Umbilical cord (tissue), 2 donors: ENCODE data around the gene NEGR1. TPM values are rescaled to one million over a fixed set of nuclear protein-coding genes. Genes with fewer than 3 reads are reported as not detected.
A peak's percentile ranks its signal among the peaks of the same experiment; 100 is the strongest.

ENCODE experiments used
- DNase-seq: peaks from one replicate; pipeline ENCODE4 v3.0.0-alpha.2; 2015; ENCODE audit warnings: low spot score
- total RNA-seq: library from RNA; depleted of rRNA; stranded (reverse); fragments of >200 nt; gene quantifications from one replicate; pipeline ENCODE4 v1.2.3, GENCODE V29; 2014; ENCODE audit warnings: low replicate concordance; ENCODE audit not compliant: insufficient read depth

NEGR1 gene
- total RNA-seq, 1 donor from 2014 or later: 49.1 TPM

- no peak for DNase-seq
Observed at GRCh38 chr1:71698186-71698585, 584.2 kb downstream of the NEGR1 start.

GRCh38 chr1:71695821-71696220 lies 586.5 kb downstream of the NEGR1 start:
- no peak for DNase-seq

- no peak for DNase-seq
Observed at GRCh38 chr1:71695084-71695483, 587.3 kb downstream of the NEGR1 start.

GRCh38 chr1:71693581-71693980 lies 588.8 kb downstream of the NEGR1 start:
- no peak for DNase-seq

GRCh38 chr1:71689635-71690034 lies 592.7 kb downstream of the NEGR1 start:
- DNase-seq: no peak

GRCh38 chr1:71687376-71687775 lies 595.0 kb downstream of the NEGR1 start:
- DNase-seq: no peak

- DNase-seq: no peak
Observed at GRCh38 chr1:71676979-71677925, 605.1 kb downstream of the NEGR1 start.

- no peak for DNase-seq
Observed at GRCh38 chr1:71668065-71668464, 614.3 kb downstream of the NEGR1 start.

GRCh38 chr1:71667216-71667615 lies 615.1 kb downstream of the NEGR1 start:
- no peak for DNase-seq

- DNase-seq: peak; percentile 20
Observed at GRCh38 chr1:71666609-71667008, 615.7 kb downstream of the NEGR1 start.

- no peak for DNase-seq
Observed at GRCh38 chr1:71660411-71660810, 621.9 kb downstream of the NEGR1 start.

GRCh38 chr1:71657891-71658679 lies 624.3 kb downstream of the NEGR1 start:
- peak; percentile 62 for DNase-seq

- no peak for DNase-seq
Observed at GRCh38 chr1:71656902-71657301, 625.4 kb downstream of the NEGR1 start.

- no peak for DNase-seq
Observed at GRCh38 chr1:71655604-71656003, 626.7 kb downstream of the NEGR1 start.

GRCh38 chr1:71653952-71654351 lies 628.4 kb downstream of the NEGR1 start:
- DNase-seq: no peak

- peak; percentile 79 for DNase-seq
Observed at GRCh38 chr1:71651214-71651613, 631.1 kb downstream of the NEGR1 start.

GRCh38 chr1:71650119-71650518 lies 632.2 kb downstream of the NEGR1 start:
- DNase-seq: peak; percentile 68

GRCh38 chr1:71649608-71650007 lies 632.7 kb downstream of the NEGR1 start:
- peak; percentile 88 for DNase-seq

GRCh38 chr1:71647513-71648300 lies 634.6 kb downstream of the NEGR1 start:
- no peak for DNase-seq

- no peak for DNase-seq
Observed at GRCh38 chr1:71645015-71645414, 637.3 kb downstream of the NEGR1 start.

- no peak for DNase-seq
Observed at GRCh38 chr1:71641903-71642302, 640.4 kb downstream of the NEGR1 start.

- DNase-seq: no peak
Observed at GRCh38 chr1:71640998-71641397, 641.3 kb downstream of the NEGR1 start.
